ENCODE data around the gene RNF166. TPM values are rescaled to one million over a fixed set of nuclear protein-coding genes. Genes with fewer than 3 reads are reported as not detected.

Gene RNF166
- total and polyA plus RNA-seq, 8 donors = 9.7 to 40.9 (median 11.8) TPM

GRCh38 chr16:88703486-88704309, 2.5 kb downstream of the RNF166 start:
- Histone ChIP-seq H3K9me3 (no peaks in the 10 kb centered on the region), H3K36me3 (peaks cover 0 to 4% (median 4%) of the 10 kb centered on the region in 3 donors), H3K4me3 (peak overlapping the region in 1 of 4 donors; percentile 26), H3K4me1 (peaks cover 0 to 15% (median 4%) of the 10 kb centered on the region in 3 donors), H3K27ac (peak overlapping the region in 2 of 4 donors; percentile 47 to 64), H3K27me3 (no peaks in the 10 kb centered on the region)
- DNase-seq (peak in 1 of 6 donors; percentile 48), FAIRE-seq (no peak), ATAC-seq (peak in 1 of 4 donors; percentile 13)
- WGBS, 2 donors = 80 to 85% methylated on average over 26 of the region's 26 CpGs
- TF ChIP-seq CTCF (IDR thresholded peaks at IDR 0.05) = no peak
- intact Hi-C loops (cut with DNase I) = no loop called here

DNA sequence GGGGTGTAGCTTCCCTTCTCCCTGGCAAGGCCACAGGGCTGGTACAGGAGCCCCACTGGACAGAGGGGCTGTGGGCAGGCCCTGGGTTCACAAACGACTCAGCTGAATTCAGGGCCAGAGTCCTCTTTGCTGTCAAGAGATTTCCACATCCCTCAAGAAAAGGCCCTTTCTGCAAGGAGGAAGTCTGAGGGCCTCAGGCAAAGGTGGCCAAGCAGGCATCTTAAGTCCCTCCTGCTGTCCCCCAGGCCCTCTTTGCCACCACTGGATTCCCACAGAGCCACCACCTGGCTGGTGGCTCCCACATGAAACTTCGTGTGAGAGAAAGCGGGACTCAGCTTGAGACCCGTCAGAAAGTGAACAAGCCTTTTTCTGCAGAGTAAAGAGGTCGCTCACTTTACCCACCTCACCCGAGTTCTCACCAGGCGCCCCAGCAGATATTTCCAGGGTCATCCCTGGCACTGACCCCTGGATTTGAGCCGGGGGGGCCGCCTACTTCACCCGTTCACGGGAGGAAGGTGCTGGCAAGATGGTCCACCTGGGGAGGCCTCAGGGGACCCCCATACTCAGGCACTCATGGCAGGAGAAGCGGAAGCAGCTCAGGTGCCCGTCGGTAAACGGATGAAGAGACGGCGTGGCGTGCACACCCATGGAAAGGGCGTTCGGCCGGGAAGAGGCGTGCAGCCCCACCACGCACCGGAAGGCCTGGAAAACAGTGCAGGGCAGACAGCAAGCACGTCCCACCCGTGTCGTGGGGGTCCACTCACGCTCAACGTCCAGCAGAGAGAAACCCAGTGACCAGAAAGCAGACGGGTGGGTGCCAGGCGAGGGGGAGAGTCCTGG, 3.6 kb downstream of the RNF166 start:
- no peak for FAIRE-seq
- DNase-seq = no peak
- H3K36me3 ChIP-seq = peaks cover 0 to 12% (median 4%) of the 10 kb centered on the region in 3 donors

DNA sequence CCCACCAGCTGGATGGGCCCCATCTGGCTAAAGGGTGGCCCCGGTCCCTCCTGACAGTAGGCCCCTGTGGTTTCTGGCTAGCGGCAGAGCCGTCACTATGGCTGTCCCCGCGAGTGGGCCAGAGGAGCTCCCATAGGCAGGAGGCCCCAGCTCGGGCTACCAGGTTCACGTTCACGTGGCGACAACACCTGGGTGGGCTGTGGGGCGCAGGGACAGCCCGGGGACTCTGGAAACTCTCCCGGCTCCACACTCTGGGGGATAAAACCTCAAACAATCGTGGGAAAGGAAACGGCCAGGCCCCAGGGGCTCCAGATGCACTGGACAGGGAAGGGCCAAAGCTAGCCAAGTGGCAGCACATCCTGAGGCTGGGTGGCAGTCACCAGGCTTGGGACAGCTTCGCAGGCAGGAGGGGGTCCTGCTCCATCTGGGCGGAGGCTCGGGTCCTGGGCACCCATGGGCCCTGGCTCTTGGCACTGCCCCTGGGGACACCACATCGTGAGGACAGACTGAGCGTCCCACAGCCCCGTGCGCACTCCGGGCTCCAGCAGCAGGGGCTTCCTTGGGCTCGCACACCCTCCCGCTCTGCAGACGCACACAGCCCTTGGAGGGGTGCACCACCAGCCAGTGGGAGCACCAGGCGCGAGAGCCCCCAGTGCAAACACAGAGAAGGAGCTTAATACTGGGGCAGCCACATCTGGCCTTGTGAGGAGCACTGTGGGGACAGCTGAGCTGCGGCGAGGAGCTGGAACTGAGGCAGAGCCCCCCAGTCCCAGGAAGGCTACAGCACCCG, 4.4 kb downstream of the RNF166 start:
- WGBS, 2 donors = 82 to 85% methylated on average over 30 of the region's 30 CpGs
- Histone ChIP-seq H3K36me3 (peaks cover 0 to 12% (median 4%) of the 10 kb centered on the region in 3 donors), H3K9me3 (no peaks in the 10 kb centered on the region), H3K27me3 (no peaks in the 10 kb centered on the region), H3K4me1 (peaks cover 0 to 7% (median 4%) of the 10 kb centered on the region in 3 donors), H3K27ac (peak overlapping the region in 2 of 4 donors; percentile 63 to 70), H3K4me3 (peak overlapping the region in 1 of 4 donors; percentile 17)
- ATAC-seq (no peak), DNase-seq (no peak), FAIRE-seq (no peak)
- intact Hi-C loops (cut with DNase I) = no loop called here
- no peak for TF ChIP-seq CTCF (IDR thresholded peaks at IDR 0.05)

More for the DNA sequence above, 3.6 kb downstream of the RNF166 start:
- Histone ChIP-seq H3K4me3 (peak overlapping the region in 1 of 4 donors; percentile 26), H3K27me3 (no peaks in the 10 kb centered on the region), H3K27ac (peak overlapping the region in 2 of 4 donors; percentile 64 to 70), H3K4me1 (peaks cover 0 to 15% (median 4%) of the 10 kb centered on the region in 3 donors), H3K9me3 (no peaks in the 10 kb centered on the region)
- no peak for TF ChIP-seq CTCF (IDR thresholded peaks at IDR 0.05)
- 80 to 87% methylated on average over 31 of the region's 31 CpGs for WGBS, 2 donors
- intact Hi-C loops (cut with DNase I) = no loop called here
- ATAC-seq = no peak

DNA sequence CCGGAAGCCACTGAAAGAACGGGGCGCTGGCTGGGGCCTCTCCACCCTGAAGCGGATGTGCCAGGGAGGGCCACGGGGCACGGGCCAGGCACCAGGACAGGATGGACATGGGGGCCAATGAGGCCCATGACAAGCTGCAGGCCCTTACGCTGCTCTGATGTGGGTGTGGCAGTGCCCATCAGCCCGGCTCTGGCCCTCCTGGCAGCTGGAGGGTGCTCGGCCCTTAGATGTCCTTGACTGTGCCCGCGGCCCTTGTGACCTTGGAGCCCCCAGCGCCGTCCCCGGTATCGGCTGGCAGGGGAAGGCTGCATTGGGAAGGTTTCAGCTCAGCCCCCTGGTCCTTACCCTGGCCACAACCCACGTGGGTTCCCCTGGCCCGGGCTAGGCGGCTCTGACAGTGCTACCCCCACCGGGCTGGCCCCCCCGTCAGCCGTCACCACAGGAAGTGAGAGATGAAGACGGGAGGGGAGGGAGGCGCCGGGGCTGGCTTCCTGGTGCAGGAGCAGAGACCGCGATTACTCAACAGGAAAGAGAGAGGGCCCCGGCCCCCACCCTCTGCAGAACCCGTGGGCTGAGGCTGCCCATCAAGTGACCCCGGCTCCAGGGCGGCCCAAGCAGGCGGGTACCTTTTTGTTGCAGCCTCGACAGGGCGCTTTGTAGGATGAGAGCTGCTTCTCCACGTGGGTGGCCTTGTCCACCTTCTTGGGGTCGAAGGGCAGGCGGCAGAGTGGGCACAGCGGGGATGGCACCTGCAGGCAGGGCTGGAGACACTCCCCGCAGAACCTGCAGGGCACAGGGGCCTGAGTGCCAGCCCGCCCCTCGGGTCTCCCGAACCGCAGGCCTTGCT, 5.3 kb downstream of the RNF166 start:
- WGBS, 2 donors = 76 to 79% methylated on average over 37 to 42 of the region's 42 CpGs
- peak overlapping the region in 1 of 4 donors; percentile 17 for H3K4me3 ChIP-seq
- peaks cover 0 to 12% (median 4%) of the 10 kb centered on the region in 3 donors for H3K36me3 ChIP-seq
- no peak for TF ChIP-seq CTCF (IDR thresholded peaks at IDR 0.05)
- no peaks in the 10 kb centered on the region for H3K9me3 ChIP-seq
- peak in 3 of 4 donors; percentile 38 to 73 (median 68) for ATAC-seq
- peak overlapping the region in 2 of 4 donors; percentile 63 to 70 for H3K27ac ChIP-seq
- no peak for FAIRE-seq
- intact Hi-C loops (cut with DNase I) = no loop called here
- DNase-seq = peak in 3 of 6 donors; percentile 33 to 86 (median 44)
- no peaks in the 10 kb centered on the region for H3K27me3 ChIP-seq
- H3K4me1 ChIP-seq = peaks cover 0 to 7% (median 4%) of the 10 kb centered on the region in 3 donors

Data from pancreas (tissue), 10 donors.